Peyer's patch (tissue), 4 donors: ENCODE data around the gene RBMS1. TPM values are rescaled to one million over a fixed set of nuclear protein-coding genes. Genes with fewer than 3 reads are reported as not detected.

Experiments
- DNase-seq, 3 donors: peaks; one replicate each; pipeline ENCODE4 v3.0.0-alpha.2; 2017 to 2019
- H3K27ac ChIP-seq, 4 donors: fragments of 200-600 bp; sonication (generic); one replicate each; pipeline ENCODE4 v1.5.1; 2016 to 2019
- H3K27me3 ChIP-seq, 2 donors: fragments of 200-600 bp; sonication (generic); one replicate each; pipeline ENCODE4 v1.5.1; 2019
- H3K36me3 ChIP-seq, 3 donors: fragments of 200-600 bp; sonication (generic); one replicate each; pipeline ENCODE4 v1.5.1; 2016 to 2019
- H3K4me1 ChIP-seq, 4 donors: fragments of 200-600 bp; sonication (generic); one replicate each; pipeline ENCODE4 v1.5.1; 2016 to 2019
- H3K4me3 ChIP-seq, 4 donors: fragments of 200-600 bp; sonication (generic); 1 replicate in 3 of 4; 2 replicates in 1 of 4; pipeline ENCODE4 v1.5.1; 2016 to 2019; ENCODE audit warnings: mild to moderate bottlenecking in 1 of 4
- H3K9me3 ChIP-seq, 4 donors: fragments of 200-600 bp; sonication (generic); one replicate each; pipeline ENCODE4 v1.5.1; 2016 to 2019; ENCODE audit warnings: mild to moderate bottlenecking in 1 of 4
- POLR2A ChIP-seq, 2 donors: fragments of 450-650 bp; IDR thresholded peaks; one replicate each; pipeline ENCODE4 v1.5.1; 2017; ENCODE audit warnings: antibody characterized with exemption in 2 of 2, mild to moderate bottlenecking in 2 of 2, moderate library complexity in 2 of 2
- total RNA-seq, 4 donors: library from RNA; depleted of rRNA; stranded (reverse); fragments of >200 nt; gene quantifications; one replicate each; pipeline ENCODE4 v1.1.0, GENCODE V29; 2016
- TF ChIP-seq, protein P1 (sequence below), 6 experiments: fragments of 450-650 bp in 4 of 6; fragments of 200-600 bp in 2 of 6; sonication (generic) in 1 of 6; IDR thresholded peaks; one replicate each; pipeline ENCODE4 v1.5.1; 2017 to 2019; ENCODE audit warnings: antibody characterized with exemption in 6 of 6, mild to moderate bottlenecking in 3 of 6, moderate library complexity in 1 of 6

Gene RBMS1
- total RNA-seq, 4 donors from 2014 or later: 10.5 to 41.3 (median 18.5) TPM

DNA sequence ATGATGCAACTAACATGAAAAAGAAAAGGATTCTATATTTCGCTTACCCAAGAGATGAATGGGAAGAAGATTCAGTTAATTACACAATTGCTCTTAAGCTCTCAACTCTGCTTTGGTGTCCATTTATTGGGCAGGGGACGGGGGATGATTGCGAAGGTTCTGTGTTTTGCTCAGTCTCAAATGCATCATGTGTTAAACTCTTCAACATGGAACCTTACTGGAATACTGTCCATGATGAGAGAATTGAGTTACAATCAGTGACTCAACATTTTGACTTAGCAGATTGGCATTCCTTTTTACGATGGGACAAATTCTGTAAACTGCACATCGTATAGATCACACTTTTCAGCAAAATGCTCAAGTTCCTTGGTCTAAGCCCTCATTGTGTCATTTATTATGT is 135.6 kb downstream of the RBMS1 start:
- Histone ChIP-seq H3K36me3 (no peaks in the 10 kb centered on the region), H3K9me3 (no peaks in the 10 kb centered on the region), H3K4me3 (no peak overlapping the region), H3K27me3 (no peaks in the 10 kb centered on the region), H3K27ac (no peak overlapping the region), H3K4me1 (no peaks in the 10 kb centered on the region)
- TF ChIP-seq POLR2A (IDR thresholded peaks at IDR 0.05): no peak
- TF ChIP-seq, protein P1, sequence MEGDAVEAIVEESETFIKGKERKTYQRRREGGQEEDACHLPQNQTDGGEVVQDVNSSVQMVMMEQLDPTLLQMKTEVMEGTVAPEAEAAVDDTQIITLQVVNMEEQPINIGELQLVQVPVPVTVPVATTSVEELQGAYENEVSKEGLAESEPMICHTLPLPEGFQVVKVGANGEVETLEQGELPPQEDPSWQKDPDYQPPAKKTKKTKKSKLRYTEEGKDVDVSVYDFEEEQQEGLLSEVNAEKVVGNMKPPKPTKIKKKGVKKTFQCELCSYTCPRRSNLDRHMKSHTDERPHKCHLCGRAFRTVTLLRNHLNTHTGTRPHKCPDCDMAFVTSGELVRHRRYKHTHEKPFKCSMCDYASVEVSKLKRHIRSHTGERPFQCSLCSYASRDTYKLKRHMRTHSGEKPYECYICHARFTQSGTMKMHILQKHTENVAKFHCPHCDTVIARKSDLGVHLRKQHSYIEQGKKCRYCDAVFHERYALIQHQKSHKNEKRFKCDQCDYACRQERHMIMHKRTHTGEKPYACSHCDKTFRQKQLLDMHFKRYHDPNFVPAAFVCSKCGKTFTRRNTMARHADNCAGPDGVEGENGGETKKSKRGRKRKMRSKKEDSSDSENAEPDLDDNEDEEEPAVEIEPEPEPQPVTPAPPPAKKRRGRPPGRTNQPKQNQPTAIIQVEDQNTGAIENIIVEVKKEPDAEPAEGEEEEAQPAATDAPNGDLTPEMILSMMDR (IDR thresholded peaks at IDR 0.05): no peak
- DNase-seq: no peak

DNA sequence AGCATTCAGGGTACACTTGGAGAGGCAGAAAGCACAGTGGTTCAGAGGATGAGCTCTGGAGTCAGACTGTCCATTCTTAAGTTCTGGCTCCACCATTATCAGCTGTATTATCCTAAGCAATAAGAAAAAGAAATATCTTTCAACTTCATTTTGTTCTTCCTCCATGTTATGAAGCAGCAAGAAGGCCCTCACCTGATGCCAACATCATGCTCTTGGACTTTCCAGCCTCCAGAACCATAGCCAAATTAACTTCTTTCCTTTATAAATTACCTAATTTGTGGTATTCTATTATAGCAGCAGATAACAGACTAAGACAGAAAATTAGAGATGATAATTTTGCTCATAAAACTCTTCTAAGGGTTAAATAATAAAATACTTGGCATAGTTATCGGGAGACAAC is 137.1 kb downstream of the RBMS1 start:
- Histone ChIP-seq H3K27me3 (no peaks in the 10 kb centered on the region), H3K4me1 (peaks cover 0 to 5% (median 0%) of the 10 kb centered on the region in 4 donors), H3K27ac (no peak overlapping the region), H3K9me3 (no peaks in the 10 kb centered on the region), H3K36me3 (no peaks in the 10 kb centered on the region), H3K4me3 (no peak overlapping the region)
- no peak for DNase-seq
- TF ChIP-seq, protein P1 (IDR thresholded peaks at IDR 0.05): no peak
- no peak for TF ChIP-seq POLR2A (IDR thresholded peaks at IDR 0.05)

DNA sequence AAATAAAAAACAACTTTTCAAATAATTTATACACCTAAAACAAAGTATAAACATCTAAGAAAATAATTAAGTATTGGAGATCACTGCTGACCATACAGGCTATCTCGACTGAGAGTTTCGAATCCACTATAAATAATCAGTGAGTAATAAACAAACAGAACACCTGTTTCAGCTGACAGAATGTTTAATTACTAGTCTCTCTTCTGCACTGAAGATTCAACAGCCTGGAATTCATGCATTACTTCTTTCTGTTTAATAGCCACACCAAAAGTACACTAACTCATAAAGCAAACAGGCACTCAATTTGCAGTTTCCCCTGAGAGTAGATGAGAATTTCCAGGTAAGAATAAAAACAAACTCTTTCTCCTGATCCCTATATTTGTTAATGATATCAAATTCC is 138.5 kb downstream of the RBMS1 start:
- H3K4me1 ChIP-seq: peaks cover 0 to 5% (median 0%) of the 10 kb centered on the region in 4 donors
- no peak overlapping the region for H3K4me3 ChIP-seq
- no peaks in the 10 kb centered on the region for H3K36me3 ChIP-seq
- no peak overlapping the region for H3K27ac ChIP-seq
- H3K27me3 ChIP-seq: no peaks in the 10 kb centered on the region
- TF ChIP-seq, protein P1 (IDR thresholded peaks at IDR 0.05): no peak
- no peak for TF ChIP-seq POLR2A (IDR thresholded peaks at IDR 0.05)
- no peak for DNase-seq
- no peaks in the 10 kb centered on the region for H3K9me3 ChIP-seq

DNA sequence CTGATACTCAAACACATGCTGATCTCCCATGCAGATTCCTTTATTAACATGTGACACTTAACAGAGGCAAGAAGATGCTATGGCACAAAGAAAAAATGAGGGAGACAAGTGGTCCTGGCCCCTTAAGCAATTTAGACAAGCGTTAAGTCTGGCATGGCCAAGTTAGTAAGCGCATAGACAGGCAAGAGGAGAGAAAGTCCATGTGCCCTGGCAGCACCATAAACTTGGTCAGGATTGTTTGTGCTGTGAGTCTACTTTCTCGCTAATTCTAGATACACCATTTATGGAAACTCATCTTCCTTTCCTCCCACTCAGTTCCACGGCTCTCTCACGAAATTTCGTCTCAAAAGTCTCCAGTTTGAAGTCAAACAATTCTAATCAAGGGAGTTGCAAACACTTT is 138.9 kb downstream of the RBMS1 start:
- no peak overlapping the region for H3K27ac ChIP-seq
- no peaks in the 10 kb centered on the region for H3K9me3 ChIP-seq
- H3K27me3 ChIP-seq: no peaks in the 10 kb centered on the region
- no peak overlapping the region for H3K4me3 ChIP-seq
- TF ChIP-seq, protein P1 (IDR thresholded peaks at IDR 0.05): no peak
- no peak for TF ChIP-seq POLR2A (IDR thresholded peaks at IDR 0.05)
- no peak for DNase-seq
- H3K36me3 ChIP-seq: no peaks in the 10 kb centered on the region
- peaks cover 0 to 5% (median 0%) of the 10 kb centered on the region in 4 donors for H3K4me1 ChIP-seq

DNA sequence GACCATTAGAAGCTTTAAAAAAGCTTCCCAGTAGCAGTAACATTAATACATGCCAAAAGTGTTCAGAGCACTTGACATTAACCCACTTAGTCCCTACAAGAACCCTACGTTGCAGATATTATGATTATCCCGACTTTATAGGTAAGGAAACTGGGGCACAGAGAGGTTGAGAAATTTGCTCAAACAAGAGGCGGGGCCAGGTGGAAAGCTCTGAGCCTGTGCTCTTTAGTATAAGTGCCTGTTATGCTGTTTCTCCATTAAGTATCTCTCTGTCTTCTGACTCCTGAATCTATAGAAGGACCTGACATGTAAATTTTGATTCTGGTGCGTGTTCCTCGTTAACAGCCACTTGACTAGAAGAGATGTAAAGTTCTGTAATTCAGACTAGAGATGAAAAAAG is 139.8 kb downstream of the RBMS1 start:
- Histone ChIP-seq H3K4me3 (no peak overlapping the region), H3K27ac (no peak overlapping the region), H3K36me3 (no peaks in the 10 kb centered on the region), H3K9me3 (no peaks in the 10 kb centered on the region), H3K27me3 (no peaks in the 10 kb centered on the region), H3K4me1 (peaks cover 0 to 5% (median 0%) of the 10 kb centered on the region in 4 donors)
- DNase-seq: no peak
- TF ChIP-seq, protein P1 (IDR thresholded peaks at IDR 0.05): no peak
- no peak for TF ChIP-seq POLR2A (IDR thresholded peaks at IDR 0.05)

DNA sequence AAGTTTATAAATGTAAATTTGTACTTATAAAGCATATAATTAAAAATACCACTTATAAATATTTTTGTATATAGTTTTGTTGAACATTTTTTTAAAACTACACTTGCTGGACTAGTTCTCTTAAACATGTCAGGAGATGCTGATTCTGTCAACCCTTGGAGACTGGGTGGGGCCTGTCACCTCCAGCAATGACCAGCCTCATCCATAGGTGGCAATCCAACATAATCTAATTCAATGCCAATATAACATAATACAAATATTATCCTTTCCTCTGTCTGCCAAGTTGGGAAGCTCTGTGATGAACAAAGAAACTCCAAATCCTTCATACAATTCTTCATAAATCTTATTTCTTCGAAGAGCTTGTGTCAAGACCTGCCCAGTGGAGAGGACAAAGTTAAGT is 140.4 kb downstream of the RBMS1 start:
- TF ChIP-seq POLR2A (IDR thresholded peaks at IDR 0.05): no peak
- TF ChIP-seq, protein P1 (IDR thresholded peaks at IDR 0.05): peak in 4 of 6 experiments; percentile 16 to 34 (median 30)
- H3K4me3 ChIP-seq: no peak overlapping the region
- no peak overlapping the region for H3K27ac ChIP-seq
- H3K4me1 ChIP-seq: peaks cover 0 to 5% (median 0%) of the 10 kb centered on the region in 4 donors
- H3K9me3 ChIP-seq: no peaks in the 10 kb centered on the region
- no peaks in the 10 kb centered on the region for H3K36me3 ChIP-seq
- no peaks in the 10 kb centered on the region for H3K27me3 ChIP-seq
- peak in 1 of 3 donors; percentile 24 for DNase-seq
